Measurements from ENCODE around the gene GFI1B.

Gene GFI1B

GRCh38 chr9:132944294-132945185 lies 34.0 kb upstream of the GFI1B start, which contains the start of gene TSC1:
Gene TSC1 (minus strand): TSS chr9:132944616. CDS start chr9:132928872, 15,744 bp downstream.
- H3K36me3 ChIP-seq (ENCODE audit: insufficient read depth, insufficient read length, low read length), result peaks cover under 1% of the 10 kb centered on the region
- peak; percentile 88 for DNase-seq (ENCODE audit: low read depth, low spot score)
- H3K4me1 ChIP-seq (ENCODE audit: insufficient read depth, insufficient read length), result peaks cover 6% of the 10 kb centered on the region
- no peaks in the 10 kb centered on the region for H3K27me3 ChIP-seq (ENCODE audit: insufficient read depth, insufficient read length)
- H3K9me3 ChIP-seq (ENCODE audit: insufficient read depth, low read length), result no peaks in the 10 kb centered on the region
- no peak for TF ChIP-seq SUZ12 (IDR thresholded peaks at IDR 0.05; ENCODE audit: extremely low read depth, insufficient read depth, insufficient read length)
- peak; percentile 97 for TF ChIP-seq YY1 (IDR thresholded peaks at IDR 0.05; ENCODE audit: insufficient read depth, insufficient read length)
- TF ChIP-seq ZNF274 (IDR thresholded peaks at IDR 0.05; ENCODE audit: low read depth, low read length), result no peak
- peak within 1 kb of the TSS; percentile 96 for H3K9ac ChIP-seq (ENCODE audit: insufficient read length, low read depth)
- H3K4me3 ChIP-seq (ENCODE audit: insufficient read length, low read depth), result peak within 1 kb of the TSS; percentile 95

GRCh38 chr9:132945186-132946130 lies 33.0 kb upstream of the GFI1B start:
- H3K4me1 ChIP-seq (ENCODE audit: insufficient read depth, insufficient read length), result peaks cover 6% of the 10 kb centered on the region
- TF ChIP-seq ZNF274 (IDR thresholded peaks at IDR 0.05; ENCODE audit: low read depth, low read length), result no peak
- no peak for TF ChIP-seq SUZ12 (IDR thresholded peaks at IDR 0.05; ENCODE audit: extremely low read depth, insufficient read depth, insufficient read length)
- TF ChIP-seq YY1 (IDR thresholded peaks at IDR 0.05; ENCODE audit: insufficient read depth, insufficient read length), result no peak
- no peaks in the 10 kb centered on the region for H3K36me3 ChIP-seq (ENCODE audit: insufficient read depth, insufficient read length, low read length)
- peak overlapping the region; percentile 70 for H3K9ac ChIP-seq (ENCODE audit: insufficient read length, low read depth)
- H3K4me3 ChIP-seq (ENCODE audit: insufficient read length, low read depth), result peak overlapping the region; percentile 33
- no peak for DNase-seq (ENCODE audit: low read depth, low spot score)
- no peaks in the 10 kb centered on the region for H3K27me3 ChIP-seq (ENCODE audit: insufficient read depth, insufficient read length)
- no peaks in the 10 kb centered on the region for H3K9me3 ChIP-seq (ENCODE audit: insufficient read depth, low read length)

GRCh38 chr9:132946211-132946610 lies 32.3 kb upstream of the GFI1B start:
- no peak for DNase-seq (ENCODE audit: low read depth, low spot score)
- Histone ChIP-seq H3K9me3 (ENCODE audit: insufficient read depth, low read length) (no peaks in the 10 kb centered on the region), H3K36me3 (ENCODE audit: insufficient read depth, insufficient read length, low read length) (no peaks in the 10 kb centered on the region), H3K27me3 (ENCODE audit: insufficient read depth, insufficient read length) (no peaks in the 10 kb centered on the region), H3K4me3 (ENCODE audit: insufficient read length, low read depth) (no peak overlapping the region), H3K9ac (ENCODE audit: insufficient read length, low read depth) (no peak overlapping the region), H3K4me1 (ENCODE audit: insufficient read depth, insufficient read length) (peaks cover 6% of the 10 kb centered on the region)
- TF ChIP-seq ZNF274 (IDR thresholded peaks at IDR 0.05; ENCODE audit: low read depth, low read length) (no peak), YY1 (IDR thresholded peaks at IDR 0.05; ENCODE audit: insufficient read depth, insufficient read length) (no peak), SUZ12 (IDR thresholded peaks at IDR 0.05; ENCODE audit: extremely low read depth, insufficient read depth, insufficient read length) (no peak)

- no peak overlapping the region for H3K4me3 ChIP-seq (ENCODE audit: insufficient read length, low read depth)
- H3K4me1 ChIP-seq (ENCODE audit: insufficient read depth, insufficient read length), result peaks cover 6% of the 10 kb centered on the region
- TF ChIP-seq ZNF274 (IDR thresholded peaks at IDR 0.05; ENCODE audit: low read depth, low read length), result no peak
- no peak for TF ChIP-seq SUZ12 (IDR thresholded peaks at IDR 0.05; ENCODE audit: extremely low read depth, insufficient read depth, insufficient read length)
- TF ChIP-seq YY1 (IDR thresholded peaks at IDR 0.05; ENCODE audit: insufficient read depth, insufficient read length), result peak; percentile 28
- H3K27me3 ChIP-seq (ENCODE audit: insufficient read depth, insufficient read length), result no peaks in the 10 kb centered on the region
- DNase-seq (ENCODE audit: low read depth, low spot score), result peak; percentile 68
- H3K9me3 ChIP-seq (ENCODE audit: insufficient read depth, low read length), result no peaks in the 10 kb centered on the region
- no peak overlapping the region for H3K9ac ChIP-seq (ENCODE audit: insufficient read length, low read depth)
- no peaks in the 10 kb centered on the region for H3K36me3 ChIP-seq (ENCODE audit: insufficient read depth, insufficient read length, low read length)
Observed at GRCh38 chr9:132946631-132947295, 31.7 kb upstream of the GFI1B start.

- Histone ChIP-seq H3K36me3 (ENCODE audit: insufficient read depth, insufficient read length, low read length) (no peaks in the 10 kb centered on the region), H3K4me3 (ENCODE audit: insufficient read length, low read depth) (no peak overlapping the region), H3K4me1 (ENCODE audit: insufficient read depth, insufficient read length) (peaks cover 6% of the 10 kb centered on the region), H3K9me3 (ENCODE audit: insufficient read depth, low read length) (no peaks in the 10 kb centered on the region), H3K9ac (ENCODE audit: insufficient read length, low read depth) (no peak overlapping the region), H3K27me3 (ENCODE audit: insufficient read depth, insufficient read length) (no peaks in the 10 kb centered on the region)
- TF ChIP-seq ZNF274 (IDR thresholded peaks at IDR 0.05; ENCODE audit: low read depth, low read length) (no peak), SUZ12 (IDR thresholded peaks at IDR 0.05; ENCODE audit: extremely low read depth, insufficient read depth, insufficient read length) (no peak), YY1 (IDR thresholded peaks at IDR 0.05; ENCODE audit: insufficient read depth, insufficient read length) (no peak)
- no peak for DNase-seq (ENCODE audit: low read depth, low spot score)
Observed at GRCh38 chr9:132947756-132948155, 30.7 kb upstream of the GFI1B start.

- Histone ChIP-seq H3K9ac (ENCODE audit: insufficient read length, low read depth) (no peak overlapping the region), H3K4me1 (ENCODE audit: insufficient read depth, insufficient read length) (peaks cover 6% of the 10 kb centered on the region), H3K36me3 (ENCODE audit: insufficient read depth, insufficient read length, low read length) (no peaks in the 10 kb centered on the region), H3K27me3 (ENCODE audit: insufficient read depth, insufficient read length) (no peaks in the 10 kb centered on the region), H3K9me3 (ENCODE audit: insufficient read depth, low read length) (no peaks in the 10 kb centered on the region), H3K4me3 (ENCODE audit: insufficient read length, low read depth) (no peak overlapping the region)
- no peak for DNase-seq (ENCODE audit: low read depth, low spot score)
- no peak for TF ChIP-seq YY1 (IDR thresholded peaks at IDR 0.05; ENCODE audit: insufficient read depth, insufficient read length)
- TF ChIP-seq SUZ12 (IDR thresholded peaks at IDR 0.05; ENCODE audit: extremely low read depth, insufficient read depth, insufficient read length), result no peak
- no peak for TF ChIP-seq ZNF274 (IDR thresholded peaks at IDR 0.05; ENCODE audit: low read depth, low read length)
Observed at GRCh38 chr9:132948482-132949050, 29.9 kb upstream of the GFI1B start.

All from NT2/D1 (cell line).